Measurements from ENCODE around the gene EDA.

- TF ChIP-seq CTCF (IDR thresholded peaks at IDR 0.05; ENCODE audit: low read depth, low read length): no peak
- TF ChIP-seq POLR2A (IDR thresholded peaks at IDR 0.05; ENCODE audit: extremely low read depth, insufficient read length): no peak
- TF ChIP-seq MAX (IDR thresholded peaks at IDR 0.05; ENCODE audit: low read depth, low read length): no peak
Observed at GRCh38 chrX:70009970-70010369, 394.1 kb downstream of the EDA start.

Data from NB4 (cell line).